ENCODE data around the gene NOTCH1.
A peak's percentile ranks its signal among the peaks of the same experiment; 100 is the strongest.

Gene NOTCH1

GRCh38 chr9:136481558-136481957 lies 64.3 kb downstream of the NOTCH1 start (continued):
- no peak for TF ChIP-seq ZNF830 (tag by site-specific recombination; IDR thresholded peaks at IDR 0.05; ENCODE audit: low read depth)
- TF ChIP-seq ZNF670 (tag by site-specific recombination; IDR thresholded peaks at IDR 0.05; ENCODE audit: low read depth): no peak
- TF ChIP-seq ZNF449 (tag by site-specific recombination; IDR thresholded peaks at IDR 0.05): no peak

- Histone ChIP-seq H3K27ac (ENCODE audit: extremely low read depth, low read depth, low read length) (no peak overlapping the region), H3K36me3 (ENCODE audit: control insufficient read depth in 2 of 2, insufficient read depth in 1 of 2, low read length in 2 of 2) (peaks cover 4 to 81% of the 10 kb centered on the region in 2 experiments; a peak in 2 of 3 replicates), H3K4me1 (ENCODE audit: control insufficient read depth, insufficient read depth, low read length) (no peaks in the 10 kb centered on the region), H3K9me3 (ENCODE audit: control insufficient read depth, insufficient read depth, low read depth, low read length) (no peaks in the 10 kb centered on the region), H3K4me3 (ENCODE audit: low read depth, low read length) (no peak overlapping the region)
- TF ChIP-seq ZNF585B (tag by site-specific recombination; IDR thresholded peaks at IDR 0.05) (no peak), ZNF335 (tag by site-specific recombination; conservative IDR thresholded peaks at IDR 0.05) (no peak), ZNF776 (tag by site-specific recombination; IDR thresholded peaks at IDR 0.05; ENCODE audit: borderline replicate concordance) (no peak), HOXD13 (CRISPR knock-in tag; IDR thresholded peaks at IDR 0.05; ENCODE audit: borderline replicate concordance) (no peak)
- ChIA-PET POLR2A (interaction anchor here (0.9 kb wide), 1 partner anchor 11 kb away, joined by 3 read pairs; no protein-coding TSS in a partner anchor), CTCF (interaction anchor here (0.6 to 4.1 kb wide), 4 partner anchors 10 to 873 kb away, joined by 4 to 17 read pairs (median 6); partner anchors contain the start of gene INPP5E)
These were observed 69.3 kb downstream of the NOTCH1 start for GRCh38 chr9:136476369-136477150.

GRCh38 chr9:136474974-136475865 lies 70.6 kb downstream of the NOTCH1 start:
- Histone ChIP-seq H3K36me3 (ENCODE audit: control insufficient read depth in 2 of 2, insufficient read depth in 1 of 2, low read length in 2 of 2) (peaks cover 4 to 93% of the 10 kb centered on the region in 2 experiments; a peak in 2 of 3 replicates), H3K4me3 (ENCODE audit: low read depth, low read length) (no peak overlapping the region), H3K9me3 (ENCODE audit: control insufficient read depth, insufficient read depth, low read depth, low read length) (no peaks in the 10 kb centered on the region), H3K27ac (ENCODE audit: extremely low read depth, low read depth, low read length) (no peak overlapping the region), H3K4me1 (ENCODE audit: control insufficient read depth, insufficient read depth, low read length) (no peaks in the 10 kb centered on the region)
- ChIA-PET CTCF (interaction anchor here (0.7 to 4.1 kb wide), 3 partner anchors 22 to 78 kb away, joined by 3 to 17 read pairs (median 3); partner anchors contain the start of gene INPP5E), POLR2A (no interaction called here)
- no peak for TF ChIP-seq ZFP41 (tag by site-specific recombination; IDR thresholded peaks at IDR 0.05; ENCODE audit: borderline replicate concordance)
- 0 out of 2 replicates have a peak, but pooled peaks have one; percentile 28 for TF ChIP-seq SCRT1 (tag by site-specific recombination; IDR thresholded peaks at IDR 0.05; ENCODE audit: borderline replicate concordance)
- no peak for TF ChIP-seq PRDM10 (tag by site-specific recombination; IDR thresholded peaks at IDR 0.05)
- no peak for TF ChIP-seq BCL6B (tag by site-specific recombination; IDR thresholded peaks at IDR 0.05)
- TF ChIP-seq PATZ1 (tag by site-specific recombination; IDR thresholded peaks at IDR 0.05): no peak
- TF ChIP-seq ZNF785 (tag by site-specific recombination; IDR thresholded peaks at IDR 0.05): no peak
- no peak for TF ChIP-seq ZNF280D (tag by site-specific recombination; IDR thresholded peaks at IDR 0.05)
- no peak for TF ChIP-seq KLF10 (tag by site-specific recombination; IDR thresholded peaks at IDR 0.05)
- no peak for TF ChIP-seq ZIC2 (tag by site-specific recombination; IDR thresholded peaks at IDR 0.05)
- TF ChIP-seq ZNF24 (tag by site-specific recombination; IDR thresholded peaks at IDR 0.05): no peak
- no peak for TF ChIP-seq SP3 (tag by site-specific recombination; IDR thresholded peaks at IDR 0.05)
